ENCODE measurements around the gene SIGLEC7. TPM values are rescaled to one million over a fixed set of nuclear protein-coding genes. Genes with fewer than 3 reads are reported as not detected.

Gene SIGLEC7
- polyA plus RNA-seq, 1 of the 3 experiments (the other 2 are of a cell fraction): not detected

- Histone ChIP-seq H3K79me2 (ENCODE audit: insufficient read depth) (no peaks in the 10 kb centered on the region), H3K36me3 (replicated peaks in 1 of 2; ENCODE audit: control insufficient read depth in 1 of 2, insufficient read depth in 2 of 2, low read length in 1 of 2) (no peaks in the 10 kb centered on the region), H3K9me2 (no peaks in the 10 kb centered on the region), H3K4me1 (ENCODE audit: control insufficient read depth in 1 of 2, insufficient read depth in 2 of 2, low read depth in 1 of 2, low read length in 1 of 2) (no peaks in the 10 kb centered on the region), H4K20me1 (ENCODE audit: insufficient read depth) (no peaks in the 10 kb centered on the region), H3K4me3 (ENCODE audit: low read depth in 2 of 2, low read length in 1 of 2) (no peak overlapping the region), H3K27ac (ENCODE audit: low read depth in 2 of 2, low read length in 1 of 2) (no peak overlapping the region), H3K4me2 (no peak overlapping the region), H3F3A (replicated peaks; ENCODE audit: insufficient read depth) (no peaks in the 10 kb centered on the region), H2AFZ (ENCODE audit: low read depth) (no peak overlapping the region), H3K9me3 (no peaks in the 10 kb centered on the region), H3K27me3 (ENCODE audit: insufficient read depth) (peaks cover 28% of the 10 kb centered on the region), H3K9ac (no peak overlapping the region)
- TF ChIP-seq CHD2 (IDR thresholded peaks at IDR 0.05; ENCODE audit: low read length, partially characterized antibody) (no peak), REST (IDR thresholded peaks at IDR 0.05; ENCODE audit: low read depth, low read length) (no peak), POLR2AphosphoS5 (IDR thresholded peaks at IDR 0.05; ENCODE audit: low read depth, low read length) (no peak), SMC3 (IDR thresholded peaks at IDR 0.05; ENCODE audit: low read depth, low read length) (no peak), JUND (IDR thresholded peaks at IDR 0.05) (no peak), TCF12 (IDR thresholded peaks at IDR 0.05) (no peak), RCOR1 (IDR thresholded peaks at IDR 0.05; ENCODE audit: low read length) (no peak), FOXM1 (IDR thresholded peaks at IDR 0.05; ENCODE audit: low read depth) (no peak), FOSL2 (IDR thresholded peaks at IDR 0.05; ENCODE audit: borderline replicate concordance, low read depth) (no peak)
- ChIA-PET CTCF (interaction anchor here (1.6 to 2.2 kb wide), 2 partner anchors 9 to 11 kb away, joined by 5 to 12 read pairs; no protein-coding TSS in a partner anchor), POLR2A (no interaction called here)
- 7% methylated on average over 7 of the region's 7 CpGs for WGBS (ENCODE audit: low lambda C conversion rate)
- DNase-seq: no peak
These were observed 4.7 kb downstream of the SIGLEC7 start for GRCh38 chr19:51146751-51147150.

- no peak for TF ChIP-seq RFX5 (IDR thresholded peaks at IDR 0.05; ENCODE audit: low read length)
- no peak for TF ChIP-seq RXRA (IDR thresholded peaks at IDR 0.05; ENCODE audit: borderline replicate concordance, low read depth)
- TF ChIP-seq FOXJ3 (CRISPR knock-in tag; IDR thresholded peaks at IDR 0.05): no peak
- no peak for TF ChIP-seq JUND (IDR thresholded peaks at IDR 0.05)
- no peak for TF ChIP-seq USF2 (IDR thresholded peaks at IDR 0.05; ENCODE audit: borderline replicate concordance, low read depth, low read length)
- no peak for TF ChIP-seq TCF12 (IDR thresholded peaks at IDR 0.05)
- TF ChIP-seq NFIC (IDR thresholded peaks at IDR 0.05; ENCODE audit: borderline replicate concordance): no peak
- no peak for TF ChIP-seq POLR2AphosphoS5 (IDR thresholded peaks at IDR 0.05; ENCODE audit: low read depth, low read length)
- no peak for TF ChIP-seq GABPA (IDR thresholded peaks at IDR 0.05; ENCODE audit: low read depth)
- TF ChIP-seq EZH2phosphoT487 (IDR thresholded peaks at IDR 0.05; ENCODE audit: borderline replicate concordance, low read depth): no peak
- WGBS (ENCODE audit: low lambda C conversion rate): 0% methylated on average over 1 of the region's 1 CpG
- Histone ChIP-seq H3K4me3 (ENCODE audit: low read depth in 2 of 2, low read length in 1 of 2) (no peak overlapping the region), H4K20me1 (ENCODE audit: insufficient read depth) (no peaks in the 10 kb centered on the region), H3K9me3 (no peaks in the 10 kb centered on the region), H3K27ac (ENCODE audit: low read depth in 2 of 2, low read length in 1 of 2) (no peak overlapping the region), H3K27me3 (ENCODE audit: insufficient read depth) (peaks cover 21% of the 10 kb centered on the region), H3K9ac (no peak overlapping the region), H3K9me2 (no peaks in the 10 kb centered on the region), H3K4me1 (ENCODE audit: control insufficient read depth in 1 of 2, insufficient read depth in 2 of 2, low read depth in 1 of 2, low read length in 1 of 2) (no peaks in the 10 kb centered on the region), H3K79me2 (ENCODE audit: insufficient read depth) (no peaks in the 10 kb centered on the region), H2AFZ (ENCODE audit: low read depth) (no peak overlapping the region), H3F3A (replicated peaks; ENCODE audit: insufficient read depth) (no peaks in the 10 kb centered on the region), H3K36me3 (replicated peaks in 1 of 2; ENCODE audit: control insufficient read depth in 1 of 2, insufficient read depth in 2 of 2, low read length in 1 of 2) (no peaks in the 10 kb centered on the region), H3K4me2 (no peak overlapping the region)
- no peak for DNase-seq
- CTCF ChIA-PET: interaction anchor here (1.5 to 2.2 kb wide), 3 partner anchors 8 to 28 kb away, joined by 4 to 12 read pairs (median 5); no protein-coding TSS in a partner anchor
- POLR2A ChIA-PET: no interaction called here
These were observed 5.6 kb downstream of the SIGLEC7 start for GRCh38 chr19:51147663-51148062.

All from SK-N-SH (cell line).